H9 (cell line): ENCODE results near the gene CCL17. TPM values are rescaled to one million over a fixed set of nuclear protein-coding genes. Genes with fewer than 3 reads are reported as not detected.

Experiments used
- DNase-seq: peaks from one replicate; pipeline ENCODE4 v3.0.0-alpha.2; 2017
- H2AFZ ChIP-seq: one replicate; pipeline ENCODE4 v1.6.1; 2013; ENCODE audit warnings: mild to moderate bottlenecking, low read length, control low read depth, moderate library complexity
- H2AK5ac ChIP-seq: 2 replicates; pipeline ENCODE4 v1.6.1; 2013; ENCODE audit warnings: low read length, control low read depth, mixed read lengths; ENCODE audit not compliant: insufficient read length
- H2BK120ac ChIP-seq: one replicate; pipeline ENCODE4 v1.6.1; 2013; ENCODE audit warnings: low read depth, mild to moderate bottlenecking, low read length, control low read depth, inconsistent platforms; ENCODE audit not compliant: poor library complexity, severe bottlenecking
- H2BK12ac ChIP-seq: 2 replicates; pipeline ENCODE4 v1.6.1; 2013; ENCODE audit warnings: low read length, control low read depth, mixed read lengths, low read depth; ENCODE audit not compliant: insufficient read length
- H2BK15ac ChIP-seq: 2 replicates; pipeline ENCODE4 v1.6.1; 2013; ENCODE audit warnings: low read depth, low read length, control low read depth
- H2BK20ac ChIP-seq: one replicate; pipeline ENCODE4 v1.6.1; 2013; ENCODE audit warnings: low read depth, mild to moderate bottlenecking, low read length, control low read depth, inconsistent platforms; ENCODE audit not compliant: poor library complexity, severe bottlenecking
- H2BK5ac ChIP-seq: 2 replicates; pipeline ENCODE4 v1.6.1; 2013; ENCODE audit warnings: low read length, control low read depth, mixed read lengths; ENCODE audit not compliant: insufficient read length
- H3K14ac ChIP-seq: 2 replicates; pipeline ENCODE4 v1.6.1; 2013; ENCODE audit warnings: low read length, control low read depth; ENCODE audit not compliant: insufficient read depth
- H3K18ac ChIP-seq: 2 replicates; pipeline ENCODE4 v1.6.1; 2013; ENCODE audit warnings: low read depth, mild to moderate bottlenecking, mixed read lengths, low read length, control low read depth; ENCODE audit not compliant: insufficient read length
- H3K23ac ChIP-seq: 2 replicates; pipeline ENCODE4 v1.6.1; 2013; ENCODE audit warnings: low read length, control low read depth, mixed read lengths, low read depth; ENCODE audit not compliant: insufficient read length
- H3K23me2 ChIP-seq: 2 replicates; pipeline ENCODE4 v1.6.1; 2013; ENCODE audit warnings: low read depth, mild to moderate bottlenecking, mixed read lengths, low read length, control low read depth; ENCODE audit not compliant: insufficient read length, poor library complexity, severe bottlenecking
- H3K27ac ChIP-seq: 2 replicates; pipeline ENCODE4 v1.5.1; 2013; ENCODE audit warnings: low read length, control low read depth, mixed read lengths, low read depth; ENCODE audit not compliant: insufficient read length
- H3K27me3 ChIP-seq: 2 replicates; pipeline ENCODE4 v1.6.1; 2013; ENCODE audit warnings: low read length, control low read depth, inconsistent platforms; ENCODE audit not compliant: insufficient read depth
- H3K4ac ChIP-seq: 2 replicates; pipeline ENCODE4 v1.6.1; 2013; ENCODE audit warnings: low read depth, mild to moderate bottlenecking, control low read depth, inconsistent platforms, low read length, moderate library complexity
- H3K4me1 ChIP-seq: 2 replicates; pipeline ENCODE4 v1.6.1; 2013; ENCODE audit warnings: low read length, control low read depth, inconsistent platforms; ENCODE audit not compliant: insufficient read depth
- H3K4me2 ChIP-seq: 2 replicates; pipeline ENCODE4 v1.6.1; 2013; ENCODE audit warnings: low read length, control low read depth, mixed read lengths; ENCODE audit not compliant: insufficient read length, insufficient read depth
- H3K56ac ChIP-seq: 2 replicates; pipeline ENCODE4 v1.6.1; 2013; ENCODE audit warnings: low read depth, mild to moderate bottlenecking, mixed read lengths, low read length, control low read depth; ENCODE audit not compliant: insufficient read length
- H3K79me1 ChIP-seq: 2 replicates; pipeline ENCODE4 v1.6.1; 2013; ENCODE audit warnings: low read depth, mild to moderate bottlenecking, moderate library complexity, low read length, control low read depth, inconsistent platforms; ENCODE audit not compliant: insufficient read depth, poor library complexity, severe bottlenecking
- H3K79me2 ChIP-seq: 2 replicates; pipeline ENCODE4 v1.6.1; 2013; ENCODE audit warnings: low read length, control low read depth, inconsistent platforms; ENCODE audit not compliant: insufficient read depth
- H3K9ac ChIP-seq: 2 replicates; pipeline ENCODE4 v1.6.1; 2013; ENCODE audit warnings: low read length, control low read depth, mixed read lengths; ENCODE audit not compliant: insufficient read length; ENCODE audit errors: extremely low read depth
- H3K9me3 ChIP-seq: one replicate; pipeline ENCODE4 v1.6.1; 2013; ENCODE audit warnings: low read depth, low read length, inconsistent platforms; ENCODE audit not compliant: control insufficient read depth
- H3T11ph ChIP-seq: one replicate; pipeline ENCODE4 v1.6.1; 2013; ENCODE audit warnings: mild to moderate bottlenecking, low read length, control low read depth, inconsistent platforms
- H4K20me1 ChIP-seq: one replicate; pipeline ENCODE4 v1.6.1; 2013; ENCODE audit not compliant: control insufficient read depth, insufficient read length, insufficient read depth
- H4K5ac ChIP-seq: 2 replicates; pipeline ENCODE4 v1.6.1; 2013; ENCODE audit warnings: low read depth, mild to moderate bottlenecking, mixed read lengths, low read length, control low read depth; ENCODE audit not compliant: insufficient read length
- H4K8ac ChIP-seq: replicated peaks from 2 replicates; pipeline ENCODE4 v1.6.1; 2013; ENCODE audit warnings: low read length, control low read depth, mixed read lengths, low read depth; ENCODE audit not compliant: insufficient read length
- H4K91ac ChIP-seq: 2 replicates; pipeline ENCODE4 v1.6.1; 2013; ENCODE audit warnings: low read depth, mild to moderate bottlenecking, moderate library complexity, mixed read lengths, low read length, control low read depth; ENCODE audit not compliant: insufficient read length
- H3K27ac Mint-ChIP-seq, 3 experiments: 2 replicates in 2 of 3; 3 replicates in 1 of 3; pipeline ENCODE4 v1.8.0; 2020 to 2021; ENCODE audit warnings: mixed read lengths in 3 of 3, mild to moderate bottlenecking in 1 of 3, moderate library complexity in 1 of 3
- H3K27me3 Mint-ChIP-seq: 2 replicates; pipeline ENCODE4 v1.8.0; 2021; ENCODE audit warnings: low read depth, mild to moderate bottlenecking, moderate library complexity, mixed read lengths
- H3K36me3 Mint-ChIP-seq, 3 experiments: 2 replicates in 2 of 3; 3 replicates in 1 of 3; pipeline ENCODE4 v1.8.0; 2020 to 2021; ENCODE audit warnings: low read depth in 3 of 3, mixed read lengths in 3 of 3; ENCODE audit not compliant: insufficient read depth in 1 of 3
- H3K4me1 Mint-ChIP-seq, 2 experiments: 2 replicates each; pipeline ENCODE4 v1.8.0; 2020; ENCODE audit warnings: mixed read lengths in 2 of 2
- H3K4me3 Mint-ChIP-seq, 2 experiments: 2 replicates in 1 of 2; 3 replicates in 1 of 2; pipeline ENCODE4 v1.8.0; 2020 to 2021; ENCODE audit warnings: mild to moderate bottlenecking in 2 of 2, mixed read lengths in 2 of 2, moderate library complexity in 1 of 2
- H3K9me3 Mint-ChIP-seq, 2 experiments: 2 replicates in 1 of 2; 3 replicates in 1 of 2; pipeline ENCODE4 v1.8.0; 2020; ENCODE audit warnings: mild to moderate bottlenecking in 2 of 2, mixed read lengths in 2 of 2, moderate library complexity in 1 of 2
- CTCF ChIP-seq: fragments of 200-600 bp; sonication (generic); conservative IDR thresholded peaks from 3 replicates; pipeline ENCODE4 v1.8.0; 2021; ENCODE audit warnings: antibody characterized with exemption, mild to moderate bottlenecking
- WGBS: extraction: QIAGEN DNeasy Blood & Tissue Kit; methylation state at CpG from one replicate; pipeline ENCODE4 v1.1.7; 2013; ENCODE audit warnings: missing lambda C conversion rate, low lambda C conversion rate, mixed read lengths; ENCODE audit not compliant: insufficient read length; ENCODE audit errors: extremely low coverage; 5-methylcytosine and 5-hydroxymethylcytosine counted together
- total RNA-seq: library from RNA; stranded (reverse); gene quantifications from 2 replicates; pipeline ENCODE4 v1.2.1, GENCODE V29; 2021

Gene CCL17
- total RNA-seq, 1 experiment from 2014 or later: not detected

- H2BK20ac ChIP-seq: no peak overlapping the region
- WGBS: no CpG with 5 or more reads among the region's 8 CpGs
- no peak overlapping the region for H3K18ac ChIP-seq
- no peaks in the 10 kb centered on the region for H3K36me3 Mint-ChIP-seq
- no peaks in the 10 kb centered on the region for H3K79me1 ChIP-seq
- H3K27ac ChIP-seq: no peak overlapping the region
- no peak overlapping the region for H2BK15ac ChIP-seq
- no peaks in the 10 kb centered on the region for H4K20me1 ChIP-seq
- H3K27me3 Mint-ChIP-seq: peaks cover 1% of the 10 kb centered on the region; the same call in 1 of the 2 replicates
- no peak overlapping the region for H2BK120ac ChIP-seq
- no peak overlapping the region for H3K9ac ChIP-seq
- no peak overlapping the region for H3K4me3 Mint-ChIP-seq
- H3K4ac ChIP-seq: no peak overlapping the region
- no peak overlapping the region for H3K14ac ChIP-seq
- no peaks in the 10 kb centered on the region for H3K79me2 ChIP-seq
- no peaks in the 10 kb centered on the region for H3K4me1 ChIP-seq
- H3K27ac Mint-ChIP-seq: no peak overlapping the region; a peak in 1 of 7 replicates
- H3K9me3 ChIP-seq: no peaks in the 10 kb centered on the region
- H3K9me3 Mint-ChIP-seq: no peaks in the 10 kb centered on the region
- no peak for DNase-seq
- no peak overlapping the region for H3T11ph ChIP-seq
- no peak overlapping the region for H2AFZ ChIP-seq
- H3K23me2 ChIP-seq: no peaks in the 10 kb centered on the region
- H2BK5ac ChIP-seq: no peak overlapping the region
- no peak overlapping the region for H2AK5ac ChIP-seq
- no peaks in the 10 kb centered on the region for H3K27me3 ChIP-seq
- TF ChIP-seq CTCF: no peak
- no peak overlapping the region for H4K8ac ChIP-seq
- no peak overlapping the region for H4K91ac ChIP-seq
- H3K23ac ChIP-seq: no peak overlapping the region
- peaks cover 9 to 18% of the 10 kb centered on the region in 2 experiments for H3K4me1 Mint-ChIP-seq
- H4K5ac ChIP-seq: no peak overlapping the region
- no peak overlapping the region for H3K4me2 ChIP-seq
- H3K56ac ChIP-seq: no peak overlapping the region
- H2BK12ac ChIP-seq: no peak overlapping the region
Observed at GRCh38 chr16:57380671-57381462, 23.7 kb upstream of the CCL17 start.
